Vagina (tissue), 2 donors: ENCODE data around the gene C1R. TPM values are rescaled to one million over a fixed set of nuclear protein-coding genes. Genes with fewer than 3 reads are reported as not detected.

Source experiments
- DNase-seq, 2 donors: peaks; one replicate each; pipeline ENCODE4 v3.0.0-alpha.2; 2017; ENCODE audit errors: extremely low spot score in 2 of 2
- H3K27ac ChIP-seq: fragments of 200-600 bp; sonication (generic); one replicate; pipeline ENCODE4 v1.5.1; 2019
- H3K27me3 ChIP-seq: fragments of 200-600 bp; sonication (generic); one replicate; pipeline ENCODE4 v1.5.1; 2019
- H3K36me3 ChIP-seq, 2 donors: fragments of 200-600 bp; sonication (generic); one replicate each; pipeline ENCODE4 v1.5.1; 2017 to 2019
- H3K4me1 ChIP-seq: fragments of 200-600 bp; sonication (generic); one replicate; pipeline ENCODE4 v1.5.1; 2019
- H3K4me3 ChIP-seq, 2 donors: fragments of 200-600 bp; sonication (generic); 1 replicate in 1 of 2; 2 replicates in 1 of 2; pipeline ENCODE4 v1.5.1; 2016 to 2019
- H3K9me3 ChIP-seq: fragments of 200-600 bp; sonication (generic); one replicate; pipeline ENCODE4 v1.5.1; 2019
- POLR2A ChIP-seq, 2 donors: fragments of 450-650 bp; IDR thresholded peaks; one replicate each; pipeline ENCODE4 v1.6.1; 2017; ENCODE audit warnings: antibody characterized with exemption in 2 of 2, mild to moderate bottlenecking in 2 of 2, moderate library complexity in 2 of 2
- POLR2AphosphoS5 ChIP-seq, 2 donors: sonication (generic); formaldehyde crosslinking; IDR thresholded peaks; one replicate each; pipeline ENCODE4 v1.9.0; 2017; ENCODE audit warnings: antibody characterized with exemption in 2 of 2, mild to moderate bottlenecking in 2 of 2, low read depth in 1 of 2; ENCODE audit not compliant: insufficient read depth in 1 of 2
- intact Hi-C: fragments of 100-400 bp; cut with DNase I; formaldehyde crosslinking; loops from one replicate; pipeline ENCODE4 v1.15.1; 2023
- total RNA-seq: library from RNA; depleted of rRNA; stranded (reverse); fragments of >200 nt; gene quantifications from one replicate; pipeline ENCODE4 v1.2.3, GENCODE V29; 2016
- TF ChIP-seq, protein P1 (sequence below), 3 experiments: fragments of 450-650 bp in 2 of 3; fragments of 200-600 bp in 1 of 3; sonication (generic) in 1 of 3; IDR thresholded peaks; one replicate each; pipeline ENCODE4 v1.5.1; 2017 to 2019; ENCODE audit warnings: antibody characterized with exemption in 3 of 3, mild to moderate bottlenecking in 2 of 3, moderate library complexity in 2 of 3

C1R gene
- total RNA-seq, 1 donor from 2014 or later = 830 TPM

DNA sequence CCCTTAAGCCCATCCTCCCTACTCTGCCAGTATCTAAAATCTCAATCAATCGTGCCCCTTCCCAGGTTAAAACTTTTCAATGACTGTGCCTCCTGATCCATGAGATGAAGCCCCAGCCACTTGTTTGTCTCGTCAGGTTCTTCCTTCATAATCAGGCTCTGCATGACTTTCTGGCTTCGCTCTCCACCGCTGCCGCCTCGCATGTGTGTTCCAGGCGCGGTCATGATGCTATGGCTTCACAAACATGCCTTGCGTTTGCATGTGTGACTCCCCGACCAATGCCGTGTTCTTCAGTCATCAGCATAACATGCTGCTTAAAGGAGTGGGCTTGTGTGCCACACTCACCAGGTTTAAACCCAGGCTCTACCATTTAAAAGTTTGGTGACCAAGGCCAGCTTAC is 21.8 kb upstream of the C1R start:
- Histone ChIP-seq H3K27me3 (no peaks in the 10 kb centered on the region), H3K4me1 (peaks cover 14% of the 10 kb centered on the region), H3K9me3 (no peaks in the 10 kb centered on the region), H3K36me3 (no peaks in the 10 kb centered on the region), H3K27ac (no peak overlapping the region), H3K4me3 (no peak overlapping the region)
- intact Hi-C loops = loop anchor here (5.0 kb wide), 1 partner anchor 167 kb away; no protein-coding TSS in a partner anchor
- no peak for DNase-seq
- no peak for TF ChIP-seq POLR2A (IDR thresholded peaks at IDR 0.05)

DNA sequence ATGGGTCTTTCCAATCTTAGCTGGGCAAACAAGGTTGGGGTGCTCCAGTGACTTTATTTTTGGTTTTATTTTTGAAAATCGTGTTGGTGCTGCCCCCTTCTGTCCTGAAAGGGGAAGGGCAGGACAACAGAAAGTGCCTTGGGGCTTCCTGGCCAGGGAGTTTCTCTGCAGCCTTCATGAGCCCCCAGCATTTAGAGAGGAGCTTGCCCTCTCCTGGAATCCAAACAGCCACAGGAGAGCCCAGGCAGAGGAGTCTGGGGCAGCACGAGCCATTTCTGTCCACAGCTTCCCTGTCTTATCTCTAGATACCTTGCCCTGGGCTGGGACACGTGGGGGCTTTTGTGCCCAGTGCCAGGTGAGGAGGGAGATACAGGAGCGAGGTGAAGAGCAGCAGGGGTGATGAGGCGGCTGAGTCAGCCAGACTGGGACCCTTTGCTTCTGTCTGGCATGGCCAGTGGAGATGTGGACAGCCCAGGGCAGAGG is 21.2 kb upstream of the C1R start:
- no peak for DNase-seq
- Histone ChIP-seq H3K9me3 (no peaks in the 10 kb centered on the region), H3K36me3 (no peaks in the 10 kb centered on the region), H3K27ac (peak overlapping the region; percentile 3), H3K27me3 (no peaks in the 10 kb centered on the region), H3K4me3 (no peak overlapping the region), H3K4me1 (peaks cover 14% of the 10 kb centered on the region)
- intact Hi-C loops = loop anchor here (5.0 kb wide), 1 partner anchor 166 kb away; no protein-coding TSS in a partner anchor
- no peak for TF ChIP-seq POLR2AphosphoS5 (IDR thresholded peaks at IDR 0.05; ENCODE audit: insufficient read depth in 1 of 2, low read depth in 1 of 2)
- TF ChIP-seq POLR2A (IDR thresholded peaks at IDR 0.05) = no peak
- TF ChIP-seq, protein P1, sequence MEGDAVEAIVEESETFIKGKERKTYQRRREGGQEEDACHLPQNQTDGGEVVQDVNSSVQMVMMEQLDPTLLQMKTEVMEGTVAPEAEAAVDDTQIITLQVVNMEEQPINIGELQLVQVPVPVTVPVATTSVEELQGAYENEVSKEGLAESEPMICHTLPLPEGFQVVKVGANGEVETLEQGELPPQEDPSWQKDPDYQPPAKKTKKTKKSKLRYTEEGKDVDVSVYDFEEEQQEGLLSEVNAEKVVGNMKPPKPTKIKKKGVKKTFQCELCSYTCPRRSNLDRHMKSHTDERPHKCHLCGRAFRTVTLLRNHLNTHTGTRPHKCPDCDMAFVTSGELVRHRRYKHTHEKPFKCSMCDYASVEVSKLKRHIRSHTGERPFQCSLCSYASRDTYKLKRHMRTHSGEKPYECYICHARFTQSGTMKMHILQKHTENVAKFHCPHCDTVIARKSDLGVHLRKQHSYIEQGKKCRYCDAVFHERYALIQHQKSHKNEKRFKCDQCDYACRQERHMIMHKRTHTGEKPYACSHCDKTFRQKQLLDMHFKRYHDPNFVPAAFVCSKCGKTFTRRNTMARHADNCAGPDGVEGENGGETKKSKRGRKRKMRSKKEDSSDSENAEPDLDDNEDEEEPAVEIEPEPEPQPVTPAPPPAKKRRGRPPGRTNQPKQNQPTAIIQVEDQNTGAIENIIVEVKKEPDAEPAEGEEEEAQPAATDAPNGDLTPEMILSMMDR (IDR thresholded peaks at IDR 0.05) = peak; percentile 61 to 88 (median 80)

DNA sequence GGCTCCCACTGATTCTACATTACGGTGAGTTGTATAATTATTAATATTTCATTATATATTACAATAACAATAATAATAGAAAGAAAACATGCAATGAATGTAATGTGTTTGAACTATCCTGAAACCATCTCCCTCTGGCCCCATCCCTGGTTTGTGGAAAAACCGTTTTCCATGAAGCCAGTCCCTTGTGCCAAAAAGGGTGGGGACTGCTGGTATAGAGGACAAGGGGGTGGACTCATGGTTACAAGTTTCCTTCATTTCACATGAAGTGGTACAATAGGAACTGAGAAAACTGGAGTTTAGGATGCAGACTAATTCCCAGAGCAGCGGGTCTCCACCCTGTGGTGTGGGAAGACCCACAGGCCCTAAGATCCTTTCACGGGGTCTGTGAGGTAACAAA is 19.8 kb upstream of the C1R start:
- Histone ChIP-seq H3K27ac (no peak overlapping the region), H3K9me3 (no peaks in the 10 kb centered on the region), H3K36me3 (no peaks in the 10 kb centered on the region), H3K27me3 (no peaks in the 10 kb centered on the region), H3K4me3 (no peak overlapping the region), H3K4me1 (peaks cover 27% of the 10 kb centered on the region)
- TF ChIP-seq POLR2A (IDR thresholded peaks at IDR 0.05) = no peak
- no peak for TF ChIP-seq POLR2AphosphoS5 (IDR thresholded peaks at IDR 0.05; ENCODE audit: insufficient read depth in 1 of 2, low read depth in 1 of 2)
- TF ChIP-seq, protein P1 (IDR thresholded peaks at IDR 0.05) = no peak
- intact Hi-C loops = loop anchor here (5.0 kb wide), 1 partner anchor 165 kb away; no protein-coding TSS in a partner anchor
- DNase-seq = no peak

DNA sequence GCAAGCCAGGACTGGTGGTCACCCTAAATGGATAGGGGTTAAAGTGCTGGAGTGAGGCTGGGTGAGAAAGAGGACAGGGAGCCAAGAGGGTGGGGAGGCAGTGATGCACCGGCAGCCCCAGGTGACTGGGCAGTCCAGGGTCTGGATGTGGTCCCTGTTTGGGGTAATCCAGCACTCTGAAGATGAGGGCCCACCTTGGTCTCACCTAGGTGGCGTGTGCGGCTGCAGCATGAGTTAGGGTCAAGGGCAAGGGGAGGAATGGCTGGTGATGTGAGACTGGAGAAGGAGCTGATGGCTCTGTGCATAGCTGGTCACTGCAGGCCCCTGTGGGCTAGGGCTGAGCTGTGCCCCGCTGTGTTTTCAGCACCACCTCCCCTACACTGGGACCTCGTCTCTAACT is 18.4 kb upstream of the C1R start:
- intact Hi-C loops = loop anchor here (5.0 kb wide), 1 partner anchor 163 kb away; no protein-coding TSS in a partner anchor
- H3K4me1 ChIP-seq = peaks cover 36% of the 10 kb centered on the region

DNA sequence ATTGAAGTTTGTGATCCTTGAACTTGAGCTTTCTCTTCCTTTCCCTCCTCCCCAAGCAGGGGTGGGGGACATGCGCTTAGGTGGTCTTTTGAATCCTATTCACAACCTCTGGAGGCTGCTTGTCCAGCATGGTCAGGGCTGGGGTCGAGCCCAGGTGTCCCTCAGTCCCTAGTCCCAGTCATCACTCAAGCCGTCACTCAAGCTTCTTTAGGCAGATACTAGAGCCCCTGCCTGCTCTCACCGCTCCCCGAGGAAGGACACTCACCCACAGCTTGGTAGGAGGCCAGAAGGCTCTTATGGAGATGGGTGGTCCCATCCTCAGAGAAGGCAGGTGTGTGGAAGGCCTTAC is 17.3 kb upstream of the C1R start:
- H3K9me3 ChIP-seq = no peaks in the 10 kb centered on the region
- peaks cover 0 to 6% of the 10 kb centered on the region in 2 donors for H3K36me3 ChIP-seq
- no peaks in the 10 kb centered on the region for H3K27me3 ChIP-seq
- TF ChIP-seq, protein P1 (IDR thresholded peaks at IDR 0.05) = no peak
- TF ChIP-seq POLR2AphosphoS5 (IDR thresholded peaks at IDR 0.05; ENCODE audit: insufficient read depth in 1 of 2, low read depth in 1 of 2) = no peak
- TF ChIP-seq POLR2A (IDR thresholded peaks at IDR 0.05) = no peak
- intact Hi-C loops = loop anchor here (2.0 kb wide), 1 partner anchor 49 kb away; the partner anchor contains the start of gene C1S
- peak overlapping the region; percentile 96 for H3K27ac ChIP-seq
- no peak for DNase-seq
- H3K4me3 ChIP-seq = peak overlapping the region in 1 of 2 donors; percentile 50
- H3K4me1 ChIP-seq = peaks cover 36% of the 10 kb centered on the region

More for the DNA sequence above, 18.4 kb upstream of the C1R start:
- peaks cover 0 to 6% of the 10 kb centered on the region in 2 donors for H3K36me3 ChIP-seq
- no peak for DNase-seq
- H3K27ac ChIP-seq = peak overlapping the region; percentile 96
- H3K4me3 ChIP-seq = no peak overlapping the region
- no peaks in the 10 kb centered on the region for H3K27me3 ChIP-seq
- no peaks in the 10 kb centered on the region for H3K9me3 ChIP-seq
- TF ChIP-seq, protein P1 (IDR thresholded peaks at IDR 0.05) = no peak
- TF ChIP-seq POLR2AphosphoS5 (IDR thresholded peaks at IDR 0.05; ENCODE audit: insufficient read depth in 1 of 2, low read depth in 1 of 2) (no peak), POLR2A (IDR thresholded peaks at IDR 0.05) (no peak)
